GM19463 (cell line): ENCODE results near the gene RGS3.
A peak's percentile ranks its signal among the peaks of the same experiment; 100 is the strongest.
"Not testable (repeated sequence)": the region's sequence is repeated elsewhere in the genome, so short reads cannot be mapped to it uniquely, and the experiment has no call there.

Source experiments
- ATAC-seq: cut with Tn5 transposase; IDR thresholded peaks from one replicate; pipeline ENCODE4 v1.9.1; 2021; ENCODE audit warnings: mild to moderate bottlenecking, moderate library complexity; ENCODE audit not compliant: unreplicated experiment

Gene RGS3

DNA sequence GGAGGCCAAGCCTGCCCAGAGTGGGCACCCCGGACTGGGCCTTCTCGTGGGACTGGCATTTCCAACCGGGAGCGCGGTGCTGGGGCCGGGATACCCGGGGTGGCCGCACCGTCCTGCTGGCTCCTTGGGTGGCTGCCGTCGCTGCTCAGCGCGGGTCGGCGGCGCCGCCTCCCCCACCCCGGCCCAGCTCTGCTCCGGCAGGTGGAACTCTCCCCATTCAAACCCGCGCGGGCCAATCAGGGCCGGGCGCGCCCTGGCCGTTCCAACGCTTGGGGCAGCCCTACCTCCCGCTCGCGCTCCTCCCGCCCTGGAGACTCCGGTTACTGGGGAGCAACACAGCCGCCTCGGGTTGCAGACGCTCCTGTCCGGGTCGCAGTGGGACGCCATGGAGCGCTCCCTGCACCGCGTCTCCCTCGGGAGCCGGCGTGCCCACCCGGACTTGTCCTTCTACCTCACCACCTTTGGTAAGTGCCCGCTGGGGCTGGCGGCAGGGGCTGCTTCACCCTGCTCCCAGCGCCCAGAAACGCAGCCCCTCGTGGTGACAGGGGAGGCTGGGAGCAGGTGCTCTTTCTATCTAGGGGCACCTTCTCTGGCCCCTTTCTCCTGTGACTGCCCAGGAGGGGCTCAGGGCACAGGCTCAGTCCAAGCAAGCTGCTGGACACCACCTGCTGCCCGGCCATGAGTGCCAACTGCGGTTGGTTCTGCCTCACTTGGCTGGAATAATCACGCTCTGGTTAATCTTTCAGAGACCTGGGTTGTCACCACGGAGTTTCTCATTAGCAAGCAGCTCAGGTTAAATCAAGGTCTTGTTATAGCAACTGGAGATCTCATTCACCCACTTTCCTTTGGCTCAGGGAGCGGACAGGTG, at the start of gene RGS3:
TSS of gene RGS3 (plus strand) at position 310 of the 868 bp plus-strand sequence. CDS start at position 386, 76 bp downstream.
- ATAC-seq, result no peak

DNA sequence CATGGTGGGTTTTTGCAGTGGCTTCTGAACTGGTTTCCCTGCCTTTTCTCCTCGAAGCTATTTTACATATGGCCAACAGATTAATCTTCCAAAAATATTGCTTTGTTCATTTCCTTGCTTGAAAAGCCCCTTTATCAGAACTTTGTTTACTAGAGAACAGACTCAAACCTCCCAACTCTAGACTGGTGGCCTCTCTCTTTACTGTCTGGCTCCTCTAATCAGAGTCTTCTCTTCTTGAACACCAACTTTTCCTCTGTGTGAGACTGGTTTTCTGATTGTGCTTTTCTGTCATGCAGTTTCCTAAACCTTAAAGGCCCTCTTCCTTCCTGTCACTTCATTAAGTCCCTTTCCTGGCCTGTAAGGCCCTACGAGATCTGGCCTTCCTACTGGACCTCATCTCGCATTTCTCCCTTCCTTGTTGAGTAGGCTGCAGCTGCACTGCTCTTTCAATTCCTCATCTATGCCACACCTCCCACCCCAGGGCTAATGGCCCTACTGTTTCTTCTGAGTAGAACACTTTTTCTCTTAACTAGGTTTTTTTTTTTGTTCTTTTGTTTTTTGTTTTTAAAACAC, 47.3 kb upstream of the RGS3 start:
- peak; percentile 99 for ATAC-seq

- no peak for ATAC-seq
Measured at GRCh38 chr9:113417370-113417769, 46.2 kb upstream of the RGS3 start.

- no peak for ATAC-seq
Measured at GRCh38 chr9:113421726-113422125, 41.8 kb upstream of the RGS3 start.

- no peak for ATAC-seq
Measured at GRCh38 chr9:113425072-113425471, 38.5 kb upstream of the RGS3 start.

DNA sequence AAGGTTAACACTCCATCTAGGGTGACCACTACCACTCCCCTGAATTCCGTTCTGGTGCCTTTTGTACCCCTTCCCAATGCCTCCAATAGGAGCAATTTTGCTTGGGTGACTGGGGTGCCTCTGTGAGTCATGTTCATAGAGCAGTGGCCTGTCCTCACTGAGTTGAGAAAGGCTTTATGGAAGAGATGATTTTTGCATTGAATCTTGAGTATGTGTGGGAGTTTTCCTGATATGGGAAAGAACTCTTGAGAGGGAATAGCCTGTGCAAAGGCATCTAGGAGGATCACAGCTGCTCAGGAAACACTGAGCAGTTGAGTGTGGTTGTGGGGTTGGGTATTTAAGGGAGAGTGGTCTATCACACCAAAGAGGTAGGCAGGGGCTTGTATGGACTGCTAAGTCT, 36.8 kb upstream of the RGS3 start:
- no peak for ATAC-seq

- ATAC-seq, result no peak
Measured at GRCh38 chr9:113427629-113428028, 35.9 kb upstream of the RGS3 start.

GRCh38 chr9:113428062-113428615, 35.4 kb upstream of the RGS3 start:
- no peak for ATAC-seq

- ATAC-seq, result no peak
Measured at GRCh38 chr9:113431191-113431590, 32.3 kb upstream of the RGS3 start.

DNA sequence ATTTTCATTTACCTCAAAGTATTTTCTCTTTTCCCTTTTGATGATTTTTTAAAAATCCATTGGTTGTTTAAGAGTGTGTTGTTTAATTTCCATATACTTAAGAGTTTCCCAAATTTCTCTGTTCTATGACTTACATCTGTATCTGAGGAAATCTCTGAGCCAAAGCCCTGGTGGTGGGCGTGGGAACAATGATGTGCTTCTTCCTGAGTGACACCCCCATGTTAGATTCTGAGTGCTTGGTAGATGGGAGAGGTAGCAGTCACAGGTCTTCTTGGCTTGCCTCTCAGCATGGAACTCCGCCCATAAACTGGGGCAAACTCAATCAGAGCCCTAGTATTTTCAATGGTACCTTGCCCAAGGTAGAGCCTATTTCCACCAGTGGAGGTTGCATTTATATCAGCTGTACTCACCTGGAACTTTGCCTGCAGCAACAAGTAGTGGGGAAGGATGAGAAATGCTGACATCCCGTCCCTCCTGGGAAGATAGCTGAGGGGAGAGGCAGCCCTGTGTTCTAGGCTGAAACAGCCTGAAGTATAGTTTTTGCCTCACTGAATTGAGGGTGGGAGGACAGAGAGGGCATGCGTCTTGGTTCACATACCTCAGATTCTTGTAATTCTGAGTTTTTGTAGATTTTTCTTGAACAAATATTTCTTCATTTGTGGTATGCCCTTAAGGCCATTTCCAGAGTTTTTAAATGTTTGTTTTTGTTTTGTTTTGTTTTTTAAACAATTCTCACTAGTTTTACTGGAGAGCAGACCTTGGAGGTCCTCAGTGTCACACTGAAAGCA, 26.6 kb upstream of the RGS3 start:
- no peak for ATAC-seq

DNA sequence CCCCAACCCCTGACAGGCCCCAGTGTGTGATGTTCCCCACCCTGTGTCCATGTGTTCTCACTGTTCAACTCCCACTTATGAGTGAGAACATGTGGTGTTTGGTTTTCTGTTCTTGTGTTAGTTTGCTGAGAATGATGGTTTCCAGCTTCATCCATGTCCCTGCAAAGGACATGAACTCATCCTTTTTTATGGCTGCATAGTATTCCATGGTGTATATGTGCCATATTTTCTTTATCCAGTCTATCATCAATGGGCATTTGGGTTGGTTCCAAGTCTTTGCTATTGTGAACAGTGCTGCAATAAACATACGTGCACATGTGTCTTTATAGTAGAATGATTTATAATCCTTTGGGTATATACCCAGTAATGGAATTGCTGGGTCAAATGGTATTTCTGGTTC, 25.8 kb upstream of the RGS3 start:
- not testable (repeated sequence) for ATAC-seq

GRCh38 chr9:113444736-113445135, 18.8 kb upstream of the RGS3 start:
- no peak for ATAC-seq

DNA sequence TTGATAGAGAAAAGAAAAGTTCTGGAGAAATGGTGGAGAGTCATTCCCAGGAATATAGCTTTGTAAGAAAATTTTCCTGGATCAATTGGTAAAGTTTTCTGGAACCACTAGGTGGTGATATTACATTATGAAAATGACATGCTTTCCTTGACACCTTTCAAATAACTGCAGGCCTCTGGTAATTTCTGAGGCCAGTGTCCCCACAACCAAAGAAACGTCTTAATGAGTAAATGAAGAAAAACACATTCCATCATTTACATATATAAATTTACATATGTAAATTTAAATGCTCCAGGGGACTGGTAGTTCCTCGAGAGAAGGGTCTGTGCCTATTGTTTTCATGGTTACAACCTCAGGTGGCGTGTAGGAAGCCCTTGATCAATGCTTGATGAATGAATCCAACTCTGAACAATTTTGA, 17.2 kb upstream of the RGS3 start:
- no peak for ATAC-seq

DNA sequence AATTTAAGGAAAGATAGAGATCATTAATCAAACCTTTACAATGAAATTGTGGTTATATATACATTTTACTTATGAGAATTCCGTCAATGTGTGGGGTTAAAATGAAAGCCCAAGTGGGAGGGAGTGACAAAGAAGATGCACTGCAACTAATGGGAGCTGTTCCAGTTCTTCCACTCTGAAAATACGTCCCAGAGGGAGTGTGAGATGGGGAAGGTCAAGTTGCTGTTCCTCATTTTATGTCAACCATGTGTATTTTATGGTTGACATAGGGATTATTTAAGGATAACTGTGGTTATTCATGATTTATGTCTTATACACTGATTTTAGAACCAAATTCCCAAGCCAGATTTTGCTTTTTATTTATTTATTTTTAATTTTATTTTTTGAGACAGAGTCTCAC, 14.2 kb upstream of the RGS3 start:
- ATAC-seq, result no peak

DNA sequence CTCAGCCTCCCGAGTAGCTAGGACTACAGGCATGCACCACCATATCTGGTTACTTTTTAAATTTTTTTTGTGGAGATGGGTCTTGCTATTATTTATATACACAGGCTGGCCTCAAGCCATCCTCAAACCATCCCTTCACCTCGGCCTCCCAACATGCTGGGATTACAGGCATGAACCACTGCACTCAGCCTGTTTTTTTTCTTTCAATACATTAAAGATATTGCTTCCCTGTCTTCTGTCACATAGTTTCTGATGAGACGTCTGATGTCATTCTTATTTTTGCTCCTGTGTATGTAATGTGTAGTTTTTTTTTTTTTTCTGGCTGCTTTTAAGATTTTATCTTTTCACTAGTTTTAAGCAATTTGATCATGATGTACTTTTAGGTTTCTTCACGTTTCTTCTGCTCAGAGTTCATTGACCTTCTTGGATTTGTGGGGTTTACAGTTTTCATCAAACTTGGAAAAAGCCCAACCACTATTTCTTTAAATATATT, 11.4 kb upstream of the RGS3 start:
- no peak for ATAC-seq

DNA sequence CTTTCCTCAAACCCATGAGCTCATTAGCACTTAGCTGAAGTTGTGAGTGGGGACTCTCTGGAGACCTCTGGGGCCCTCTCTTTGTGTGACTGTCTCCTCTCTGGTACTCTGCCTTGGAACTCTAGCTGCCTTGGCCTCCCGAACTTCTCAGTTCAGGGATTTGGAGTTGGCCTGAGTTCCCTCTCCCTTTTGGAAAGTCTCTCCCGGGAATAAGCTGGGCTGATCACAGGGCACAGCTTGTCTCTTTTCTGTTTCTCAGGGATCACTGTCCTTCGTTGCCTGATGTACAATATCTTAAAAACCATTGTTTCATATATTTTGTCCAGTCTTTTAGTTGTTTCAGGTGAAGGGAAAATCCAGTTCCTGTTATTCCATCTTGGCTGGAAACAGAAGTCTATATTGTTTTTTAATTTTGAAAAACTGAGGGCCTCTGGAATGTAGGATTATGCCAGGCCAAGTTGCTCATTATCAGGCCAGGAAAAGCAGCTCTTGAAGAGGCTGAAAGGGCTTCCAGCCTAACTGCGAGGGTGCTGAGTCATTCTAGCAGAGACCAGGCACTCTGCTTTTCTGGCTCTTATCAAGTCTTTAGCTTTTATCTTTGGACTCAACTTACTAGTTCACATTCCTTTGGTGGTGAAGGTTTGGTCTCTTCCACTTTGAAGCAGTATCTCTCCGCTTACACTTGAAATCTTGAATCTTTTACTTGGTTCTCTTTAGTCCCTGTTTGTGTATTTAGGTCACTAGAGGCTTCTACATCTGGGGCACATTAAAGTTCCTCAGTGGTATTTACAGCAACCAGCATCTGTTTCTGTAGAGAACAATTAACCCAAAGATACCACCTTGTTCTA, 8.4 kb upstream of the RGS3 start:
- no peak for ATAC-seq

GRCh38 chr9:113456235-113456634, 7.3 kb upstream of the RGS3 start:
- ATAC-seq, result no peak

- no peak for ATAC-seq
Measured at GRCh38 chr9:113461285-113461684, 2.2 kb upstream of the RGS3 start.

GRCh38 chr9:113461943-113462342, 1.6 kb upstream of the RGS3 start:
- ATAC-seq, result no peak

- ATAC-seq, result no peak
Measured at GRCh38 chr9:113462781-113463286, 693 bp upstream of the RGS3 start.
